GM04503 (cell line): Measurements from ENCODE around the gene ASB13.

Source experiments
- DNase-seq: peaks from one replicate; pipeline ENCODE4 v3.0.0-alpha.2; 2012; ENCODE audit warnings: low read depth

The ASB13 gene

DNA sequence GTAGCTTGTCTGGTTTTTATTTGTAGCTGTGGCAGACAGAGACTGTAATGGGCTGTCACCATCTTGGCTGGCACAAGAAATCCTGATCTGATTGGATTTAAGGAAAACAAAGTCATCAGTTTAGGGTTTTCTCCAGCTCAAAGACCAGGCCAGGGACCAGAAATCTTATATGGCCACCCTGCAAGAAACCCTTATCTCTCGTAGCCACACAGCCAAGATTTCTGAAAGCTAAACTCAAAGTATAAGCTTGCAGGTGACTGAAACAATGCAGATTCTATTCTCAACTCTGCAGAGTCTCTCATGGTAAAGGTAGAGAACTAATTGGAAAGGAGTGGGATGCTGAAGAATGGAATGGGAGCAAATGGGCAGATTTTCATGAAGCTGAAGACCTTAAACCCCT is 3.2 kb upstream of the ASB13 start:
- no peak for DNase-seq

- DNase-seq: no peak
Measured at GRCh38 chr10:5668429-5668828, 2.0 kb upstream of the ASB13 start.

- no peak for DNase-seq
Measured at GRCh38 chr10:5666841-5667630, 641 bp upstream of the ASB13 start.

DNA sequence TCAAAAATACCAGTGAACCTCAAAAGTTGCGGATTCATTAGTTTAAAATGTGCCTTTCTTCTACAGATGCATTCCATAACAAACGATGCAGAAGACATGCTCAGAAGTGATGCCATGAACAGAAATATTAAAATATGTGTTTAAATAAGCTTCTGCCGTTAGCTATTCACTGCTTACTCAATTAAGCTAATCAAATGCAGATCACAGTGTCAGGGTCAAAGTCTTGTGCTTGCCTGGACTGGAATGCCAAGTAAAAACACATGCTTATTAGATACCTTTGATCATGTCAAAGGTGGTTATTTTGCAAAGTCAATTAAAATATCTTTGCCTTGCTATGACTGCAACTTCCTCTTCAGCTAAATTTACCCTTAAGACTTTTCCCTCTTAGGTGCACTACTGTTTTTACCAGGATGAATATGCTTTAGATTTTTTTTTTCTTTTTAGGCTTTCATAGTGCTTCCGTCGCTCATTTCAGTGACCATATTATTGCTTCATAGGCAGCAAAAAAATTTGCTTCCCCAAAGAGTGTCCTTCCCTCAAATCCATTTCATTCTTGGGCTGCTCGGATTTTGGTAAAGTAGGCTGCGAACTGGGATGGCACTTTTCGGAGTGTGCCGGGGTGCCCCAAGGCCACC is 905 bp downstream of the ASB13 start:
- no peak for DNase-seq

- DNase-seq: no peak
Measured at GRCh38 chr10:5663692-5664427, 2.5 kb downstream of the ASB13 start.

DNA sequence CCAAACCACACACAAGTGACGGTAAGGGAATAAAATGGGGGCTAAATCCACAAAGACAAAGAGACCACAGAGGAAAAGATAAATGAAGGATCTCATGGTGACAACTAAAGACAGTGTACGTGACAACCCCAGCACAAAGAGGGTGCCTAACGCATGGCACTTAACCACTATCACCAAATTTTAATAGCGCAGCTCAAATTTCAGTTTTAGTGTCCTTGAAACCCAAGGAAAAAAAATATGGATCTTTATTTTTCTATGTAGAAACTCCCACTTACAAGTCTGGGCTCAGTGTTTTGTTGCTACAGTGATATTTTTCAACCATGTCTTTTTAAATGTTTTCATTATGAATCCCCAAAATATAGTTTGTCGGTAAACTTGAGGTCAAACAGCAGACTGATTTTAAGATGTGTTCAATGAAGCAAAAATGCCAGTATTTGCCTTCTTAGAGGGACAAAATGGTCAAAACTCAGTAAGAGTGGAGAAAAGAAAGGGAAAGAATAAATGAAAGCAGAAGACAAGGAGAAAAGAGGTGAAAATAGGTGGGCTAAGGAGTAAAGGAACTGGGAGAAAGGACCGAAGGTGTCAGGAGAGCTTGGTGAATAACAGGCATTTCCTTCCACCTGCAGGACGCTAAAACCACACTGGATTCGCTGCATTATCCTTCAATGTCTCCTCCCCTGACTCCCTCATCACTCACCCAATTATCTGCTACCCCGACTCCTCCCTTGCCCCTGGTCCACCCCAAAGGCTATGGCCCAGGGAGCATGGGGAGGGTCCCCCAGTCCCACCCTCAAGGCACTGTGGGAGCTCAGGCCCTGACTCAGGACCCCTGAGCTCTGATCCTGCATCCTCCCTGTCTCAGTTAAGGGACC is 3.5 kb downstream of the ASB13 start:
- no peak for DNase-seq

DNA sequence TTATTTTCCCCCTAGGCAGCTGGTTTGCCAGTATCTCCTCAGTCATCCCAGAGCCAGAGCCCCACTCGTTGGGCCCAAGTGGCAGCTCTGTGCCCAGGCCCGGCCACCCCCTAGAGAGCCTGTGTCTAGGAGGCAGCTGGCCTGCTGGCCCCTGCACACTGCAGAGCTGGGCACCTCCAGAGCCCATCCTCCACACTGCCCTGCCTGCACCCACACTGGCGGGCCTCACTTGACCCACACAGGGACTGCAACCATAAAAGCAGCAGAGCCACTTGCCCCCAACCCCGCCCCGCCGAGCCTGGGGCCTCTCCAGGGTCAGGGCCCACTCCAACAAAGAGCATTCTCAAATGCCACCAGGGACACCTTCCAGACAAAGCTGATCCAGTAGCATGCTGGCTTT is 5.4 kb downstream of the ASB13 start:
- no peak for DNase-seq

DNA sequence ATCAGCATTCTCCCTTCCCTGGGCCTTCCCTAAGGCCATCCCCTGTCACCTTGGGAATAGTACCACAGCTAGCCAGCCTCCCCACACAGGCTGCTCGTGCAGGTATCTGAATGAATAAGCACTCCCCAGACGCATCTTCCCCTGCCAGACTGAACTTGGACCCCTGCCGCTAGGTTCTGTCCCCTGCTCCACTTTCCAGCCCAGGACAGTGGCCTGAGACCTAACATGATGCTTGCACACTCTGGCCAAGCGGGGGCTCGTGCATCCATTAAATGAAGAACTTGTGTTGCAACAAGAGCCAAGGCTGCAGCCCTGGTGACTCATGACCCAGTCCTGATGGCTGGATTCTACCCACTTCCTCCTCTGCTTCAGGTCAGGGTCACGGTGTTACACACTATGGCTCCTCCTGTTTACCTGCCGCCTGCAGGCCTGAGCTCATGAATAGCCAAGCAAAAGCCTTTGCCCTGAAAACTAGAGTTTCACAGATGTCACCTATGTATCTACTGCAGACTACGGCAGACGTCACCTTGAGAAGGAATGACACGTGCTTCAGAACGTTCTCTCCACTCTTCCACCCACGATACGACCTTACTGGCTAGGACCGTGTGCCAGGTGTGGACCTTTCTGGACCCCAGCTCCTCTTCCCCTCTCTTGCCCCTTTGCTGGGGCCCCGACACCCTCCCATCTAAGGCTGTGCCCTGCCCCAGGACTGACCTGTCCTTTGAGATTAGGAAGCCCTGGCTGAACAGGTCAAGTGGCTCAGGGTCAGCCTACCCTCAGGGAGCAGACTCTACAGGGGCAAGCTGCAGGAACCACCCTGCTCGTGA is 6.5 kb downstream of the ASB13 start:
- no peak for DNase-seq

GRCh38 chr10:5658871-5659618 is 7.3 kb downstream of the ASB13 start:
- no peak for DNase-seq

DNA sequence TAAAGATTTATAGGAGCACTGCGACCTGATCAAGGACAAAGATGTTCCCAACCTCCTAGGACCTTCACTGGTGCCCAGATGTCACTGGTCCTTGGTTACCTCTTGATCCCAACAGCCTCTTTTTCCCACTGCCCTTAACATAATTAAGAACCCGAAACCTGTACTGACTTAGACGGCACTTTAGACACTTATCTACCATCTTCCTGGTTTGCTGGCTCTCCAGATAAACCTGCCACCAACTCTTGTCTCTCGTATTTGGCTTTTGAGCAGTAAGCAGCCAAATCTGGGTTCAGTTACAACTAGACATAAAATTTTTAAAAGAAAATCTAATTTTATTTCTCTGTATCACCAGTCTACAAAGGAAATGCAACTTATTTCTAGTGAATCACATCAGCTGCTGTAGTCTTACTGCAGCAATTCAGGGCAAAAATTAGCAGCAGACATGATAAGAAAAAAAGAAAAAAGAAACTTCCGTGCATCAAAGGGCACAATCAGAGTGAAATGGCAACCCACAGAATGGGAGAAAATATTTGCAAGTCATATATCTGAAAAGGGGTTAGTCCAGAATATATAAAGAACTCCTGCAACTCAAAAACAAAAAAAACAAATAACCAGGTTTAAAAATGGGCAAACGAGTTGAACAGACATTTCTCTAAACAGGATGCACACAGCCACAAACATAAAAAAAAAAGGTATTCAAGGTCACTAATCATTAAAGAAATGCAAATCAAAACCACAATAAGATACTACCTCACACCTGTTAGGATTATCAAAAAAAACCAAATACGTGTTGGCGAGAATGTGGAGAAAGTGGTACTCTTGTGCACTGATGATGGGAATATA is 9.4 kb downstream of the ASB13 start:
- no peak for DNase-seq

DNA sequence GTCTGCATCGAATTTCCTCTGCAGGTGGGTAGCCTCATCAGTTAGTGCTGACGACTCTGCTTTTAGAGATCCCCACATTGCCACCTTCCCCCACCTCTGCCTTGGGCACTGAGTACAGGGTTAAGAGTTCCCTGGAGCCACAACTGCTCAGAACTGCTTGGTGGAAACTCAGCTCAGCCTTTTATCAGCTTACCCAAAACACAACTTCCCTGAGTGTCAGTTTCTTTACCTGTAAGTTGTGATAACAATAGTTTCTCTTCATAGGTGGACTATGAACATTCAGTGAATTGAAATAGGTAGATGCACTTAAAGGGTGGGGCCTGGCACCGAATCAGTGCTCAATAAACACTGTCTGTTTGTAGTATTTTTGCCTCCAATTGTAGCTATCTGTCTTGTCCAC is 11.3 kb downstream of the ASB13 start:
- DNase-seq: no peak

- no peak for DNase-seq
Measured at GRCh38 chr10:5654218-5654755, 12.1 kb downstream of the ASB13 start.

DNA sequence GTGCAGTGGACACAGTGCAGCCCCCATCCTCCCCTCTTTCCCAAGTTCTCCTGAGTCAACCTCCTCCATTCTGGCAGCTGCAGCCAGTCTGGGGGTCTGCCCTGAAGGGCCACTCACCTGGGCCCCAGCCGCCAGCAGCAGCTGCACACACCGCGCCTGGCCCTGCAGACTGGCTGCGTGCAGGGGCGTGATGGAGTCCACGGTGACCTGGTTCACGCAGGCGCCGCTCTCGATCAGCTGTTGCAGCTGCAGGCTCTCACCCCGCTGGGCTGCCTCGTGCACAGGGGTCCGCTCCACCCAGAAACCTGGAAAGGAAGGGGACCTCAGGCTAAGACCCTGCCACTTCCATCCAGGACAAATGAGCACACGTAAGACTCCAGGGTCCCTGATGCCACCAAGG is 13.6 kb downstream of the ASB13 start:
- no peak for DNase-seq

GRCh38 chr10:5651388-5651764 is 15.0 kb downstream of the ASB13 start:
- DNase-seq: no peak

DNA sequence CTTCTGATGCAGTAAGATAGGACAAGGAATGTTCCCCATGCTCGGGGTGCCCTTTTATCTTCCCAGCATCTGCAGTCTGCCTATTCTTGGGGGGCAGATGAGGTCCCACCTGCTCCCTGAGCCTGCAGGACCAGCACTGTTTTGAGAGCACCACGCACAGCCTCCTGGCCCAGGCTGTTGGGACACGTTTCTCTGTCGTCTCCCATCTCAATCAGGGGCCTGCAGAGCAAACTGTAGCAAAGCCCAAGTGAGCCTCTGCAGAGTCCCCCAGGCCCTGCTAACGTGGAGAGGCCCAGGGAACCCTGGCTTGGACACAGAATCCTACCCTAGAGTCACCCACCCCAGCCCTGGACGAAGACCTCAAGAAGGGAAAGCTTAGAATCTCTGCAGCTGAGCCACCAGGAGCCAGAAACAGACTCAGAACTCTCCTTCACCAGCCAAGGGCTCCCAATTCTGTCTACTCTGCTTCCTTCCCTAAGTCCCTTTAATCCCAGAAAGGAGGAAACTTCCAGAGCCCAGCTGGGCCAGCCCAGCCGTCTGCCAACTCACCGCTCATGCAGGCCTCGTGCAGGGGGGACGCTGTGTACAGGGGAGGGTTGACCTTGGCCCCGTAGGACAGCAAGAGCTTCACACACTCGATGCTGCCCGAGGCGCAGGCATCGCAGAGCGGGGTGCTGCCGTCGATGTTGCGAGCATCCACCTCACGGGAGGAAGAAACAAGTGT is 15.6 kb downstream of the ASB13 start:
- DNase-seq: no peak

DNA sequence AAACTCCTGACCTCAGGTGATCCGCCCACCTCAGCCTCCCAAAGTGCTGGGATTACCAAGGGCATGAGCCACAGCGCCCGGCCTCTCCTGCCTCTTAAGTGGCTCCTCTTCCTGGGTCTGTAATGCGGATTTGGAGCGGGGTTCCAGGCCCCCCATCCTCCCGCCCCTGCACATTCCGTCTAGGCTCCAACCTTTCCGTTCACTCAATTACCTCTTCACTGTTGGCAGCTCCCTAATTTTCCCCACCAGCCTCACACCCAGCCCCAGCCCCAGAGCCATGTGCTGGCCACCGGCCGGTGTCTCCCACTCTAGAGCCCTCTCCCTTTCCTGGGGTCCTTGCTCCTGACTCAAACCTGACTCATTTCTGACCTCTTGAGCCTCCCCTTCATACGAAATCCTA is 16.6 kb downstream of the ASB13 start:
- no peak for DNase-seq

DNA sequence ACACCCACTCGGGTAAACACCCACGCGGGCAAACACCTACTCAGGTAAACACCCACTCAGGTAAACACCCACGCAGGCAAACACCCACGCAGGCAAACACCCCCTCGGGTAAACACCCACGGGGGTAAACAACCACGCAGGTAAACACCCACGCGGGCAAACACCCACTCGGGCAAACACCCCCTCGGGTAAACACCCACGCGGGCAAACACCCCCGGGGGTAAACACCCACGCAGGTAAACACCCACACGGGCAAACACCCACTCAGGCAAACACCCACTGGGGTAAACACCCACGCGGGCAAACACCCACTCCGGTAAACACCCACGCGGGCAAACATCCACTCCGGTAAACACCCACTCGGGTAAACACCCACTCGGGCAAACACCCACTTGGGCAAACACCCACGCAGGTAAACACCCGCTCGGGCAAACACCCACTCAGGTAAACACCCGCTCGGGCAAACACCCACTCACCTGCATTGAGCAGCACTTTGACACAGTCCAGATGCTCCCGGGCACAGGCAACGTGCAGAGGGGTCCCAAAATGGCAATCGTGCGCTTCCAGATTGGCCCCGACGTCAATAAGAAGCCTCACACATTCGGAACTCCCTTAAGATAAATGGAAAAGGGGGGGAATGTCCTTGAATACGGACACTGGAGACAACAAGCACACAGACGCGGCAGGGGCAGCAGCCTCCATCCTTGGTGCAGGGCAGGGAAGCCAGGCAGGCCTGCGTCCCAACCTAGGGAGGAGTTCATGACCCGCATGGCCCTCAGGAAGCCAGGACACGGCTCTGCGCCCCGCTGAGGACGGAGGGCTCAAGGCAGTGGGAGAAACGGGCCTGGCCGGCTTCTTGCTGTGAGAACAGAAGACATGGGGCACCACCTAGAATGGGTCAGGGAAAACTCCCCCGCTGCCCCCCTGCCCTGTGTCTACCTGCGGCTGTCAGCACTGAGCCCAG is 17.6 kb downstream of the ASB13 start:
- DNase-seq: no peak
